Upper lobe of left lung (tissue), 6 donors: ENCODE results near the gene ATP1A2. TPM values are rescaled to one million over a fixed set of nuclear protein-coding genes. Genes with fewer than 3 reads are reported as not detected.

Experiments used
- ATAC-seq, 2 donors: fragments of 200-7000 bp; cut with Tn5 transposase; one replicate each; pipeline ENCODE4 v1.9.1; 2022; ENCODE audit warnings: mild to moderate bottlenecking in 2 of 2, moderate library complexity in 2 of 2; ENCODE audit not compliant: low FRiP score in 2 of 2
- DNase-seq, 2 donors: peaks; one replicate each; pipeline ENCODE4 v3.0.0-alpha.2; 2019 to 2020
- H3K27ac ChIP-seq, 4 donors: fragments of 200-600 bp; sonication (generic); one replicate each; pipeline ENCODE4 v1.5.1; 2016 to 2019
- H3K27me3 ChIP-seq, 4 donors: fragments of 200-600 bp; sonication (generic); one replicate each; pipeline ENCODE4 v1.5.1; 2017 to 2019
- H3K36me3 ChIP-seq, 4 donors: fragments of 200-600 bp; sonication (generic); one replicate each; pipeline ENCODE4 v1.5.1; 2016 to 2019
- H3K4me1 ChIP-seq, 4 donors: fragments of 200-600 bp; sonication (generic); one replicate each; pipeline ENCODE4 v1.5.1; 2018 to 2019
- H3K4me3 ChIP-seq, 4 donors: fragments of 200-600 bp; sonication (generic); one replicate each; pipeline ENCODE4 v1.5.1; 2017 to 2019; ENCODE audit warnings: mild to moderate bottlenecking in 2 of 4, moderate library complexity in 1 of 4
- H3K9me3 ChIP-seq, 4 donors: fragments of 200-600 bp; sonication (generic); one replicate each; pipeline ENCODE4 v1.5.1; 2018 to 2019
- EP300 ChIP-seq, 4 donors: sonication (generic); formaldehyde crosslinking; IDR thresholded peaks; one replicate each; pipeline ENCODE4 v1.5.1; 2017; ENCODE audit warnings: antibody characterized with exemption in 4 of 4, control low read depth in 2 of 4
- POLR2A ChIP-seq, 4 donors: fragments of 450-650 bp; IDR thresholded peaks; one replicate each; pipeline ENCODE4 v1.5.1; 2016 to 2017; ENCODE audit warnings: antibody characterized with exemption in 4 of 4, mild to moderate bottlenecking in 2 of 4
- POLR2AphosphoS5 ChIP-seq, 2 donors: sonication (generic); formaldehyde crosslinking; IDR thresholded peaks; one replicate each; pipeline ENCODE4 v1.5.1; 2017; ENCODE audit warnings: antibody characterized with exemption in 2 of 2
- WGBS, 2 donors: methylation state at CpG; one replicate each; pipeline ENCODE4 v1.1.5; 2017 to 2018; 5-methylcytosine and 5-hydroxymethylcytosine counted together
- total RNA-seq, 6 donors: library from RNA; depleted of rRNA in 4 of 6; stranded (reverse); fragments of >200 nt in 4 of 6; gene quantifications; one replicate each; pipeline versions ENCODE4 v1.1.0 to v1.2.1, GENCODE V29; 2016 to 2021
- TF ChIP-seq, protein P1 (sequence below), 6 experiments: fragments of 450-650 bp in 4 of 6; fragments of 200-600 bp in 2 of 6; sonication (generic) in 2 of 6; IDR thresholded peaks; one replicate each; pipeline ENCODE4 v1.5.1; 2016 to 2019; ENCODE audit warnings: antibody characterized with exemption in 6 of 6
- donor health status: DM: no; HTN: no; CAD: no; lungs with moderate emphysema.
- donor health status: DM: no; HTN: yes; CAD: no; lungs with severe emphysema.

The ATP1A2 gene
- total RNA-seq, 6 donors from 2014 or later, result 2.2 to 36.7 (median 3.8) TPM

DNA sequence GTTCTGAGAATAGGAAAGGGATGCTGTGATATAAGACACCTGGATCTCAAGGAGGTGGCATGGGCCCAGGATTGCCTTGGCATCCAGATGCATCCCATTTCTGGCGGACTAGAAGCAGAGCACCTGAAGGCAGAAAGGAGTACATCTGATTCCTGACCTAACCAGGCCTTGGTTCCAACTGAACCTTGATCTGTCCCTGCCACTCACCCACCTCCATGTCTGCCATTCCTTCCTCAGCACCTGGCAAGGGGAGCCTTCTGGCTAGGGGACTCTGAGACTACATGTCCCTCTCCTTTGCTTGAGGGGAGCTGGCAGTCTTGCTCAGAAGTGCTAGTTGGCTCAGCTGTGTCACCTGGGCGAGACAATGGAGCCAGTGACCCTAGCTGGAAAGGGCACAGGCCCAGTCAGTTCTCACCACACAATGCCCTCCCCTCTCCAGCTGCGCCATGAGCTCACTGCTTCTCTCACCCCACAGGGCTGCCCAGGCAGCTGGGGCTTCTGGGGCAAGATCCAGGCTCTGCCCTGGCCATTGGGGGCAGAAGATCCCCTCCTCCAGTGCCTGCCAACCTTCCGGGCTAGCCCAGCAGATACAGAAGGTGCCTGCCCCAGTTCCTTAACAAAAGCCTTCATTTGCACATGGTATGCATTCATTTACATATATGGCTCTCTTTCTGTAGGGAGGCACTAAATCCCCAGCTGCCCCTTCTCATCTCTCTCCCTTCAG is 20.0 kb upstream of the ATP1A2 start:
- no peaks in the 10 kb centered on the region for H3K9me3 ChIP-seq
- no peak for DNase-seq
- TF ChIP-seq POLR2AphosphoS5 (IDR thresholded peaks at IDR 0.05), result no peak
- no peak for TF ChIP-seq EP300 (IDR thresholded peaks at IDR 0.05)
- TF ChIP-seq, protein P1, sequence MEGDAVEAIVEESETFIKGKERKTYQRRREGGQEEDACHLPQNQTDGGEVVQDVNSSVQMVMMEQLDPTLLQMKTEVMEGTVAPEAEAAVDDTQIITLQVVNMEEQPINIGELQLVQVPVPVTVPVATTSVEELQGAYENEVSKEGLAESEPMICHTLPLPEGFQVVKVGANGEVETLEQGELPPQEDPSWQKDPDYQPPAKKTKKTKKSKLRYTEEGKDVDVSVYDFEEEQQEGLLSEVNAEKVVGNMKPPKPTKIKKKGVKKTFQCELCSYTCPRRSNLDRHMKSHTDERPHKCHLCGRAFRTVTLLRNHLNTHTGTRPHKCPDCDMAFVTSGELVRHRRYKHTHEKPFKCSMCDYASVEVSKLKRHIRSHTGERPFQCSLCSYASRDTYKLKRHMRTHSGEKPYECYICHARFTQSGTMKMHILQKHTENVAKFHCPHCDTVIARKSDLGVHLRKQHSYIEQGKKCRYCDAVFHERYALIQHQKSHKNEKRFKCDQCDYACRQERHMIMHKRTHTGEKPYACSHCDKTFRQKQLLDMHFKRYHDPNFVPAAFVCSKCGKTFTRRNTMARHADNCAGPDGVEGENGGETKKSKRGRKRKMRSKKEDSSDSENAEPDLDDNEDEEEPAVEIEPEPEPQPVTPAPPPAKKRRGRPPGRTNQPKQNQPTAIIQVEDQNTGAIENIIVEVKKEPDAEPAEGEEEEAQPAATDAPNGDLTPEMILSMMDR (IDR thresholded peaks at IDR 0.05), result no peak
- no peak for TF ChIP-seq POLR2A (IDR thresholded peaks at IDR 0.05)
- no peak overlapping the region for H3K27ac ChIP-seq
- ATAC-seq, result no peak
- H3K4me3 ChIP-seq, result no peak overlapping the region
- peaks cover 6 to 44% (median 28%) of the 10 kb centered on the region in 4 donors for H3K36me3 ChIP-seq
- peaks cover 18 to 35% (median 23%) of the 10 kb centered on the region in 4 donors for H3K4me1 ChIP-seq
- 89 to 94% methylated on average over 4 of the region's 4 CpGs for WGBS, 2 donors
- no peaks in the 10 kb centered on the region for H3K27me3 ChIP-seq

DNA sequence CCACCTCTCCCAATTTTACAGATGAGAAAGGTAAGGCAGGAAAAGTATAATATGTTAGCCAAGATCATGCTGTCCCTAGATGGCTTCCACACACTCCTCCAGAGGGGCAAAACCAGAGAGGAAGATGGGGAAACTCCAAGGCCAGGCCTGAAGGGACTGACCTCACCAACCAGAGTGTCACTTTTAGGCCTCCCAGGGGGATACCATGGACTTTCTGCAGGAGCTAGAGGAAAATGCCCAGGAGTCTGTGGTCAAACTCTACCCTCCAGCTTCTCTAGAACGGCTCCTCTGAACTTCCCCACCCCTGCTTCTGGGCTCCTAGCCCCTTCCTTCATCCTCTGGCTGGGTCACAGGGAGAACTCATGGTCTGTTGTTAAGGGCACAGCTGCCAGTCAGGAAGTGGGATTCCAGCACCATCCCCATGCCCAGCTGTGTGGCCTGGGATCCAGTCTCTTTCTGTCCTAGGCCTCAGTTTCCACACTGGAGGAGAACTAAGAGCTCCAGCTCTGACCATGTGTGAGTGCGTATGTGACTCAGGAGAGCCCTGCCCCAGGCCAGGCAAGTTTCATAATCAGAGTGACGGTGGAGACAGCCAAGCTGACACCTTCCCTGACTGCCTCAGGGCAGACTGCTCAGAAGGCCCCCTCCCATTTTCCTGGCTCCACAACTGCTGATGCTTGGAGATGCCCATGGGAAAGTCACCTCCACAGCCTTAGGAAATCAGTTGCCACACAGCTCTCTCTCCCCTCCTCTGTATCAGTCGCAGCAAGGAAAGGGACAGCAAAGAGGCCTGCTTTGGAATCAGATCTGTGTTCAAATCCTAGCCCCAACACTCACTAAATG is 19.1 kb upstream of the ATP1A2 start:
- ATAC-seq (no peak), DNase-seq (peak in 1 of 2 donors; percentile 41)
- Histone ChIP-seq H3K27me3 (no peaks in the 10 kb centered on the region), H3K36me3 (peaks cover 0 to 35% (median 23%) of the 10 kb centered on the region in 4 donors), H3K27ac (peak overlapping the region in 1 of 4 donors; percentile 92), H3K4me1 (peaks cover 23 to 43% (median 29%) of the 10 kb centered on the region in 4 donors), H3K4me3 (peak overlapping the region in 1 of 4 donors; percentile 98), H3K9me3 (no peaks in the 10 kb centered on the region)
- TF ChIP-seq POLR2A (IDR thresholded peaks at IDR 0.05), result no peak
- no peak for TF ChIP-seq EP300 (IDR thresholded peaks at IDR 0.05)
- no peak for TF ChIP-seq POLR2AphosphoS5 (IDR thresholded peaks at IDR 0.05)
- TF ChIP-seq, protein P1 (IDR thresholded peaks at IDR 0.05), result no peak
- WGBS, 2 donors, result 57 to 64% methylated on average over 3 to 4 of the region's 4 CpGs

DNA sequence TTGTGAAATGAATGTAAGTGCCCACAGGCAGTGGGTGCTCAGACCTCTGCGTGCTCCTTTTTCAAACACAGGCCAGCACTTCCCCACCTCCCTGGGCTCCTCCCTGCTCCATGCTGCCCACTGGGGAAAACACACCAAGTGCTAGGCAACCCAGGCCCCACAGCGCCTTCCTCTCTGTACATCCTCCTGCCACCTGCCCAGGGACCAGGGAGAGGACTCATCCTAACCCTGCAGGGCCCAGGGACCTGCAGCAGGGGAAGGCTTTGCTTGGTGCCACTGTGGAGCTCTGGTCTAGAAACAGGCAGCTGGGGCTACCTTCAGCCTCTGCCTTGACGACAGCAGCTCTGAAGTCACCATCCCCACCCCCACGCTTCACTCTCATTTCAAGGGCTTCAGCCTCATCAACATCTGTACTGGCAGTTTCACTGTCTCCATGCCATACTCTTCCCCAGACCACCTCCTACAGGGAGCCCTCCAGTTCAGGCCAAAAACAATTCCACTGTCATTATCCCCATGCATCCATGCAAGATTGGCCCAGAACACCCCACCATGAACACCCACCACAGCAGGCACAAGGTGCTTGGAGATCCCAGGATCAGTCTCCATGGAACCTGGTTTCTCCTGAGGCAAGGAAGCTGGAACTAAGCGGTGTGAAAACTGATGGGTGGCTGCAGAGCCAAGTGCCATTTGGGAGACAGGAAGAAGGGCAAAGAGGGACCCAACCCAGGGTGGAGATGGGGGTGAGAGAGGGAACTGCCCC is 18.2 kb upstream of the ATP1A2 start:
- Histone ChIP-seq H3K9me3 (no peaks in the 10 kb centered on the region), H3K4me1 (peaks cover 25 to 44% (median 30%) of the 10 kb centered on the region in 4 donors), H3K27me3 (no peaks in the 10 kb centered on the region), H3K4me3 (peak overlapping the region; percentile 93 to 99 (median 96)), H3K36me3 (peaks cover 0 to 26% (median 17%) of the 10 kb centered on the region in 4 donors), H3K27ac (peak overlapping the region; percentile 86 to 96 (median 92))
- no peak for DNase-seq
- WGBS, 2 donors, result 64 to 75% methylated on average over 4 to 5 of the region's 5 CpGs
- TF ChIP-seq POLR2AphosphoS5 (IDR thresholded peaks at IDR 0.05) (no peak), EP300 (IDR thresholded peaks at IDR 0.05) (no peak), POLR2A (IDR thresholded peaks at IDR 0.05) (no peak)
- TF ChIP-seq, protein P1 (IDR thresholded peaks at IDR 0.05), result no peak
- ATAC-seq, result no peak

DNA sequence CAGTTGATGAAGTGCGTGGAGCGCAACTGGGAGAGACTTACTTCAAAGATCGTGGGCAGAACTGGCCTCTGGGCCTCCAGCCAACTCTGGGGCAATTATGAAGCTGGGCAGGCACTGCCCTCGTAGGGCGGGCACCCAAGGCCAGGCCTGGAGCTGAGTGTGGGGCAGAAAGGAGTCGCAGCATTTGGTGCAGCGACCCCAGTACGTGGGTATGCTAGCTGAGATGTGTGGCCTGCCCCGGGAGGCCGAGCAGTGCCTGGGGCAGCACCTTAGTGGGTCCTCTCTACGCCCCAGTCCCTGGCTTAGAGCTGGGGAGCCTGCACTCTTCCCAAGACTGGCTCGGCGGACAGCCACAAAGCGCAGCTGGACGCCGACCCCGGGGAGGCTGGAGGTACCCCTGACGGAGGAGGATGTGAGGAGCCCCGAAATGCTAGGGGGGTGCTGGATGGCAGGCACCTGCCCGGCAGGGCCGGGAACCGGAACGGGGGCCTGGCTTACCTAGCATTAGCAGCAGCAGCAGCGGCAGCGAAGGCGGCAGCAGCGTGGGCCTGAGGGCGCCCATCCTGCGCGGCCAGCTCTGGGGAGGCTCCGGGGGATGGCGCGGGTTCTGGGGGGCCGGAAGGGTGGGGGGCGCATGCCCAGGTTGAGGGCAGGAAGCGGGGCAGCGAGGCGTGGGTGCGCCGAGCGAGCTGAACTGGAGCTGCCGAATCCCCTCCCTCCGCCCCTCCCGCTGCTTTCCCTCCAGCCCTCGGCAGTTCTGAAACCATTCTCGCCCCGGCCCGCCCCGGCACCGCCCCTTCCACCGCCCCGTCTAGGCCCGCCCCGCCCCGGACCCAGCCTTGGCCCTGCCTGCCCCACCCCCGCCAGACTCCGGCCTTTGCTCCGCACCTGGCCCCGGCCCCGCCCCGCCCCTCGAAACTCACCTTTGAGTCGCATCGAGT is 17.4 kb upstream of the ATP1A2 start, which contains the start of gene IGSF8:
Gene IGSF8, minus strand, starts transcription at position 709 of the 941 bp plus-strand sequence. Its CDS starts 147 bp downstream, at position 562.
- TF ChIP-seq POLR2A (IDR thresholded peaks at IDR 0.05) (peak in 2 of 4 donors; percentile 22 to 43), EP300 (IDR thresholded peaks at IDR 0.05) (no peak), POLR2AphosphoS5 (IDR thresholded peaks at IDR 0.05) (peak in 1 of 2 donors; percentile 52)
- TF ChIP-seq, protein P1 (IDR thresholded peaks at IDR 0.05), result no peak
- ATAC-seq (peak; percentile 90), DNase-seq (peak; percentile 87 to 99)
- H3K9me3 ChIP-seq, result no peaks in the 10 kb centered on the region
- WGBS, 2 donors, result 4 to 12% methylated on average over 5 to 22 of the region's 64 CpGs
- H3K27me3 ChIP-seq, result no peaks in the 10 kb centered on the region
- H3K4me1 ChIP-seq, result peaks cover 25 to 44% (median 30%) of the 10 kb centered on the region in 4 donors
- peak within 1 kb of the TSS; percentile 86 to 96 (median 92) for H3K27ac ChIP-seq
- peak within 1 kb of the TSS; percentile 93 to 99 (median 96) for H3K4me3 ChIP-seq
- H3K36me3 ChIP-seq, result peaks cover 0 to 18% (median 11%) of the 10 kb centered on the region in 4 donors
